ENCODE measurements around the gene PYGM. TPM values are rescaled to one million over a fixed set of nuclear protein-coding genes. Genes with fewer than 3 reads are reported as not detected.
"Not testable (repeated sequence)": the region's sequence is repeated elsewhere in the genome, so short reads cannot be mapped to it uniquely, and the experiment has no call there.

Gene PYGM
- total RNA-seq, 1 experiment from 2014 or later: 6.6 TPM

- Mint-ChIP-seq H3K36me3 (peaks cover 2% of the 10 kb centered on the region; the same call in 1 of the 2 replicates), H3K27me3 (ENCODE audit: low read depth) (peaks cover 35% of the 10 kb centered on the region), H3K4me1 (no peaks in the 10 kb centered on the region; the same call in 1 of the 2 replicates), H3K27ac (no peak overlapping the region), H3K4me3 (no peak overlapping the region), H3K9me3 (no peaks in the 10 kb centered on the region)
- TF ChIP-seq ZBTB21 (CRISPR knock-in tag; IDR thresholded peaks at IDR 0.05; ENCODE audit: borderline replicate concordance) (no peak), E2F4 (CRISPR knock-in tag; IDR thresholded peaks at IDR 0.05; ENCODE audit: borderline replicate concordance, low read depth) (no peak), PRRX2 (CRISPR knock-in tag; IDR thresholded peaks at IDR 0.05) (no peak), ZNF532 (CRISPR knock-in tag; IDR thresholded peaks at IDR 0.05; ENCODE audit: borderline replicate concordance) (no peak), FOXP1 (CRISPR knock-in tag; IDR thresholded peaks at IDR 0.05; ENCODE audit: borderline replicate concordance) (no peak), HMGXB4 (CRISPR knock-in tag; IDR thresholded peaks at IDR 0.05) (no peak), MYBL2 (CRISPR knock-in tag; IDR thresholded peaks at IDR 0.05) (no peak), ATF6 (CRISPR knock-in tag; IDR thresholded peaks at IDR 0.05) (no peak), PRDM15 (CRISPR knock-in tag; IDR thresholded peaks at IDR 0.05) (no peak), ZNF232 (CRISPR knock-in tag; IDR thresholded peaks at IDR 0.05) (no peak)
- DNase-seq (ENCODE audit: low spot score) (no peak), ATAC-seq (no peak)
- POLR2A ChIA-PET: interaction anchor here (0.6 kb wide), 2 partner anchors 52 to 805 kb away, joined by 4 to 5 read pairs; no protein-coding TSS in a partner anchor
- CTCF ChIA-PET: interaction anchor here (0.6 to 5.8 kb wide), 7 partner anchors 9 to 176 kb away, joined by 4 to 76 read pairs (median 19); no protein-coding TSS in a partner anchor
These were observed 56.7 kb downstream of the PYGM start for GRCh38 chr11:64703048-64703447.

GRCh38 chr11:64701956-64702355 is 57.8 kb downstream of the PYGM start:
- DNase-seq (ENCODE audit: low spot score); H3K36me3 Mint-ChIP-seq; POLR2A ChIA-PET; H3K4me1 Mint-ChIP-seq; ATAC-seq; H3K9me3 Mint-ChIP-seq; H3K4me3 Mint-ChIP-seq; H3K27ac Mint-ChIP-seq: not testable (repeated sequence)
- peaks cover 37% of the 10 kb centered on the region for H3K27me3 Mint-ChIP-seq (ENCODE audit: low read depth)
- CTCF ChIA-PET: interaction anchor here (5.8 kb wide), 1 partner anchor 13 kb away, joined by 76 read pairs; no protein-coding TSS in a partner anchor
